IMR-90 (cell line): ENCODE measurements around the gene R3HDM2. TPM values are rescaled to one million over a fixed set of nuclear protein-coding genes. Genes with fewer than 3 reads are reported as not detected.

ENCODE experiments used
- ATAC-seq: fragments of 200-7000 bp; cut with Tn5 transposase; 2 replicates; pipeline ENCODE4 v1.9.1; 2020; ENCODE audit warnings: low read depth, mild to moderate bottlenecking, moderate library complexity
- BruUV-seq: library from RNA; stranded (reverse); fragments of 400-500 nt; replicated peaks from 2 replicates; lab custom pipeline; 2021; lab: Mats Ljungman, UMichigan
- CTCF ChIA-PET: fragments of 300-600 bp; formaldehyde crosslinking; extraction: SDS; loops from one replicate; lab custom pipeline; 2021; ENCODE audit warnings: antibody characterized with exemption; lab: Yijun Ruan, JAX
- POLR2A ChIA-PET: fragments of 300-600 bp; sonication (Branson Sonifier 250); formaldehyde crosslinking; loops from one replicate; lab custom pipeline; 2022; ENCODE audit warnings: antibody characterized with exemption; ENCODE audit not compliant: unreplicated experiment; lab: Charles Lee
- DNase-seq: peaks from one replicate; pipeline ENCODE4 v3.0.0; 2013
- H2AFZ ChIP-seq: replicated peaks from 2 replicates; pipeline ENCODE3; 2013; ENCODE audit warnings: low read length, mild to moderate bottlenecking; ENCODE audit not compliant: poor library complexity
- H2AK5ac ChIP-seq: 2 replicates; pipeline ENCODE4 v1.6.1; 2013; ENCODE audit warnings: low read depth, low read length, inconsistent platforms
- H2AK9ac ChIP-seq: replicated peaks from 2 replicates; pipeline ENCODE3; 2013; ENCODE audit warnings: mild to moderate bottlenecking, low read depth, low read length, moderate library complexity; ENCODE audit not compliant: poor library complexity
- H2BK120ac ChIP-seq: 2 replicates; pipeline ENCODE4 v1.6.1; 2013; ENCODE audit warnings: low read depth, low read length, inconsistent platforms
- H2BK15ac ChIP-seq: 3 replicates; pipeline ENCODE4 v1.6.1; 2013; ENCODE audit warnings: low read depth, low read length, inconsistent platforms
- H2BK20ac ChIP-seq: 2 replicates; pipeline ENCODE4 v1.6.1; 2013; ENCODE audit warnings: low read depth, mild to moderate bottlenecking, inconsistent platforms, low read length, moderate library complexity
- H2BK5ac ChIP-seq: 2 replicates; pipeline ENCODE4 v1.6.1; 2013; ENCODE audit warnings: mild to moderate bottlenecking, low read depth, low read length, inconsistent platforms; ENCODE audit not compliant: poor library complexity, severe bottlenecking
- H3K14ac ChIP-seq: replicated peaks from 2 replicates; pipeline ENCODE4 v1.6.1; 2013; ENCODE audit warnings: low read depth, low read length, inconsistent platforms
- H3K18ac ChIP-seq: 2 replicates; pipeline ENCODE4 v1.6.1; 2013; ENCODE audit warnings: low read depth, low read length, control low read depth
- H3K23ac ChIP-seq: 2 replicates; pipeline ENCODE4 v1.6.1; 2013; ENCODE audit warnings: low read depth, low read length, inconsistent platforms
- H3K27ac ChIP-seq: 2 replicates; pipeline ENCODE4 v1.5.1; 2013; ENCODE audit warnings: mild to moderate bottlenecking, control low read depth, low read length; ENCODE audit not compliant: insufficient read depth
- H3K27me3 ChIP-seq: 2 replicates; pipeline ENCODE4 v1.6.1; 2013; ENCODE audit warnings: low read length; ENCODE audit not compliant: control insufficient read depth, insufficient read depth
- H3K36me3 ChIP-seq: 2 replicates; pipeline ENCODE4 v1.6.1; 2013; ENCODE audit warnings: low read length, mixed read lengths; ENCODE audit not compliant: control insufficient read depth, insufficient read depth
- H3K4ac ChIP-seq: 2 replicates; pipeline ENCODE4 v1.6.1; 2013; ENCODE audit warnings: low read depth, low read length, inconsistent platforms
- H3K4me1 ChIP-seq: 2 replicates; pipeline ENCODE4 v1.6.1; 2013; ENCODE audit warnings: low read length, mixed read lengths; ENCODE audit not compliant: control insufficient read depth, insufficient read depth
- H3K4me2 ChIP-seq: 2 replicates; pipeline ENCODE4 v1.6.1; 2013; ENCODE audit warnings: low read depth, mild to moderate bottlenecking, control low read depth, low read length, moderate library complexity
- H3K4me3 ChIP-seq: 2 replicates; pipeline ENCODE4 v1.5.1; 2013; ENCODE audit warnings: low read depth, mild to moderate bottlenecking, control low read depth, low read length, moderate library complexity; ENCODE audit not compliant: insufficient read depth
- H3K56ac ChIP-seq: 2 replicates; pipeline ENCODE4 v1.6.1; 2013; ENCODE audit warnings: low read length, inconsistent platforms; ENCODE audit not compliant: insufficient read depth; ENCODE audit errors: extremely low read depth
- H3K79me1 ChIP-seq, 2 experiments: 2 replicates each; pipeline ENCODE4 v1.6.1; 2013; ENCODE audit warnings: low read length in 2 of 2, inconsistent platforms in 1 of 2, low read depth in 1 of 2
- H3K9ac ChIP-seq: 2 replicates; pipeline ENCODE4 v1.6.1; 2013; ENCODE audit warnings: low read depth, low read length, control low read depth
- H3K9me1 ChIP-seq: 2 replicates; pipeline ENCODE4 v1.6.1; 2013; ENCODE audit warnings: low read length, inconsistent platforms; ENCODE audit not compliant: insufficient read depth
- H3K9me3 ChIP-seq: 2 replicates; pipeline ENCODE4 v1.6.1; 2013; ENCODE audit warnings: low read length; ENCODE audit not compliant: control insufficient read depth, insufficient read depth
- H4K20me1 ChIP-seq: 2 replicates; pipeline ENCODE4 v1.6.1; 2013; ENCODE audit warnings: low read length, inconsistent platforms; ENCODE audit not compliant: insufficient read depth
- H4K5ac ChIP-seq: 2 replicates; pipeline ENCODE4 v1.6.1; 2013; ENCODE audit warnings: mild to moderate bottlenecking, low read depth, low read length, control low read depth
- H4K8ac ChIP-seq, 2 experiments: 2 replicates each; pipeline ENCODE4 v1.6.1; 2013; ENCODE audit warnings: low read depth in 2 of 2, low read length in 2 of 2, control low read depth in 1 of 2, inconsistent platforms in 1 of 2
- H4K91ac ChIP-seq: 2 replicates; pipeline ENCODE4 v1.6.1; 2013; ENCODE audit warnings: low read depth, low read length, inconsistent platforms; ENCODE audit not compliant: insufficient read depth
- BHLHE40 ChIP-seq: fragments of 150-350 bp; IDR thresholded peaks from 2 replicates; pipeline ENCODE4 v1.6.1; 2016; ENCODE audit warnings: mild to moderate bottlenecking, low read depth, low read length
- CEBPB ChIP-seq: IDR thresholded peaks from 2 replicates; pipeline ENCODE4 v1.6.1; 2012; ENCODE audit warnings: low read depth, low read length, improper control_type of control experiment
- CHD1 ChIP-seq: IDR thresholded peaks from 2 replicates; pipeline ENCODE4 v1.6.1; 2012; ENCODE audit warnings: low read depth, low read length, improper control_type of control experiment
- ELK1 ChIP-seq: fragments of 150-350 bp; IDR thresholded peaks from 2 replicates; pipeline ENCODE4 v1.6.1; 2016; ENCODE audit warnings: low read depth, mild to moderate bottlenecking, low read length, moderate library complexity, borderline replicate concordance
- FOS ChIP-seq: fragments of 150-350 bp; IDR thresholded peaks from 2 replicates; pipeline ENCODE4 v1.6.1; 2016; ENCODE audit warnings: low read depth, low read length
- MAFK ChIP-seq: IDR thresholded peaks from 2 replicates; pipeline ENCODE4 v1.6.1; 2012; ENCODE audit warnings: low read depth, low read length, improper control_type of control experiment
- MAZ ChIP-seq: IDR thresholded peaks from 2 replicates; pipeline ENCODE4 v1.6.1; 2012; ENCODE audit warnings: low read depth, mild to moderate bottlenecking, low read length, improper control_type of control experiment, moderate library complexity, borderline replicate concordance
- MXI1 ChIP-seq: IDR thresholded peaks from 2 replicates; pipeline ENCODE4 v1.6.1; 2012; ENCODE audit warnings: low read depth, mild to moderate bottlenecking, low read length, moderate library complexity, borderline replicate concordance
- NFE2L2 ChIP-seq: fragments of 150-350 bp; IDR thresholded peaks from 2 replicates; pipeline ENCODE4 v1.6.1; 2016; ENCODE audit warnings: low read depth, mild to moderate bottlenecking, low read length
- POLR2A ChIP-seq: IDR thresholded peaks from 2 replicates; pipeline ENCODE4 v1.6.1; 2012; ENCODE audit warnings: mild to moderate bottlenecking, low read depth, low read length
- RAD21 ChIP-seq: IDR thresholded peaks from 2 replicates; pipeline ENCODE4 v1.6.1; 2012; ENCODE audit warnings: low read length, improper control_type of control experiment
- RCOR1 ChIP-seq: IDR thresholded peaks from 2 replicates; pipeline ENCODE4 v1.6.1; 2012; ENCODE audit warnings: mild to moderate bottlenecking, low read length, improper control_type of control experiment; ENCODE audit not compliant: insufficient replicate concordance
- RFX5 ChIP-seq: IDR thresholded peaks from 2 replicates; pipeline ENCODE4 v1.8.0; 2012; ENCODE audit warnings: low read depth, mild to moderate bottlenecking, low read length, moderate library complexity
- SMC3 ChIP-seq: fragments of 150-350 bp; IDR thresholded peaks from 2 replicates; pipeline ENCODE4 v1.6.1; 2016; ENCODE audit warnings: low read depth, mild to moderate bottlenecking, antibody characterized with exemption, low read length, moderate library complexity
- WGBS, 2 experiments: methylation state at CpG; one replicate each; pipeline versions ENCODE4 v1.1.5 to v1.1.7; 2013; ENCODE audit warnings: missing lambda C conversion rate in 2 of 2; ENCODE audit not compliant: insufficient read length in 1 of 2; ENCODE audit errors: extremely low coverage in 2 of 2; 5-methylcytosine and 5-hydroxymethylcytosine counted together
- dilution Hi-C: fragments of 300-500 bp; cut with HindIII; formaldehyde crosslinking; loops from one replicate; pipeline ENCODE4 v1.14.3; 2018; ENCODE audit warnings: low sequenced_read_pairs; ENCODE audit not compliant: unreplicated experiment
- in situ Hi-C: fragments of 300-500 bp; cut with MboI; formaldehyde crosslinking; loops from 3 replicates; pipeline ENCODE4 v1.14.3; 2019; ENCODE audit warnings: low sequenced_read_pairs, inconsistent platforms, mixed read lengths
- intact Hi-C: fragments of 100-400 bp; cut with micrococcal nuclease; formaldehyde crosslinking; loops from 2 replicates; pipeline ENCODE4 v1.10.0; 2022
- polyA plus RNA-seq, 3 experiments: library from polyadenylated mRNA; depleted of rRNA; stranded (reverse); fragments of >200 nt; gene quantifications; 2 replicates each; pipeline ENCODE4 v1.2.3, GENCODE V29; 2012; ENCODE audit warnings: low replicate concordance in 1 of 3
- total RNA-seq: library from RNA; depleted of rRNA; stranded (reverse); fragments of >200 nt; gene quantifications from 2 replicates; pipeline ENCODE4 v1.2.3, GENCODE V29; 2012
- TF ChIP-seq, protein P1 (sequence below): fragments of 150-350 bp; IDR thresholded peaks from 2 replicates; pipeline ENCODE4 v1.6.1; 2017; ENCODE audit warnings: mild to moderate bottlenecking, antibody characterized with exemption, low read length, low read depth
- TF ChIP-seq, protein P2 (sequence below): conservative IDR thresholded peaks from 2 replicates; pipeline ENCODE4 v1.5.1; 2012; ENCODE audit warnings: mild to moderate bottlenecking, low read depth, low read length, improper control_type of control experiment

Gene R3HDM2
- total and polyA plus RNA-seq, 2 of the 4 experiments (the other 2 are of a cell fraction) = 7.5 to 28.4 TPM

DNA sequence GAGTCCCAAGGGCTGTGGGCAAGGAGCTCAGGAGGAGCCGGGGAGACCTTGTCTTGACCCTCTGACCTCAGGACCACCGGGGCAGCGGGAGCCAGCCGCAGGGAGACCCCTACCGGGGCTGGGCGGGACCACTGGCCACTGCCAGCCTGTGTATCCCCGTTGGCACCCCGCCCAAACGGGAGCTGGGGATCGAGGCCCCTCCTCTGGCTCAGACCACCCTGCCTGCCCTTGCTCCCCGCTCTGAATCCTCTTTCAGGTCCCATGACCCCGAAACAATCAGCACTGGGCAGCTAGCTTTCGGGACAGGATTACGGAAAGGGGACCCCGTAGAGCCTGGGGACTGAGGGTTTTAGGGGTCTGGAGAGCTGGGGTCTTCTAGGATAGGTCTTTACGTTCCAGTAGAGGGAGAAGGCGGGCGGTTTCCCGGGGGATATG is 30.0 kb upstream of the R3HDM2 start:
- in situ Hi-C loops = no loop called here
- Histone ChIP-seq H3K9me1 (peaks cover 3% of the 10 kb centered on the region; the same call in 1 of the 2 replicates), H3K56ac (peak overlapping the region; percentile 37; the same call in 1 of the 2 replicates), H2BK15ac (no peak overlapping the region), H3K4me1 (peaks cover 12% of the 10 kb centered on the region), H3K27me3 (no peaks in the 10 kb centered on the region), H2BK5ac (no peak overlapping the region), H3K4me2 (peak overlapping the region; percentile 53), H2BK20ac (no peak overlapping the region), H2AFZ (peak overlapping the region; percentile 78), H3K4ac (peak overlapping the region; percentile 62; the same call in 1 of the 2 replicates), H2AK9ac (peak overlapping the region; percentile 87), H2BK120ac (no peak overlapping the region), H4K8ac (peak overlapping the region in 1 of 2 experiments; percentile 2; a peak in 1 of 4 replicates), H4K91ac (peak overlapping the region; percentile 41; the same call in 1 of the 2 replicates), H3K14ac (peak overlapping the region; percentile 58; the same call in 1 of the 2 replicates), H3K27ac (no peak overlapping the region), H4K20me1 (no peaks in the 10 kb centered on the region), H3K9me3 (no peaks in the 10 kb centered on the region), H3K23ac (peak overlapping the region; percentile 52; the same call in 1 of the 2 replicates), H4K5ac (no peak overlapping the region), H3K36me3 (no peaks in the 10 kb centered on the region), H3K18ac (no peak overlapping the region), H3K9ac (0 out of 2 replicates have a peak overlapping the region, but pooled peaks have one; percentile 3), H3K4me3 (peak overlapping the region; percentile 56), H3K79me1 (peaks cover 0 to 6% of the 10 kb centered on the region in 2 experiments; a peak in 1 of 4 replicates), H2AK5ac (peak overlapping the region; percentile 20)
- CTCF ChIA-PET = no interaction called here
- dilution Hi-C loops = no loop called here
- intact Hi-C loops = loop anchor here (5.0 kb wide), 1 partner anchor 161 kb away; no protein-coding TSS in a partner anchor
- TF ChIP-seq SMC3 = no peak
- TF ChIP-seq RAD21 = no peak
- TF ChIP-seq ELK1 = no peak
- TF ChIP-seq MAFK = no peak
- TF ChIP-seq RFX5 = no peak
- no peak for TF ChIP-seq BHLHE40
- TF ChIP-seq CHD1 = no peak
- TF ChIP-seq NFE2L2 = no peak
- TF ChIP-seq, protein P1, sequence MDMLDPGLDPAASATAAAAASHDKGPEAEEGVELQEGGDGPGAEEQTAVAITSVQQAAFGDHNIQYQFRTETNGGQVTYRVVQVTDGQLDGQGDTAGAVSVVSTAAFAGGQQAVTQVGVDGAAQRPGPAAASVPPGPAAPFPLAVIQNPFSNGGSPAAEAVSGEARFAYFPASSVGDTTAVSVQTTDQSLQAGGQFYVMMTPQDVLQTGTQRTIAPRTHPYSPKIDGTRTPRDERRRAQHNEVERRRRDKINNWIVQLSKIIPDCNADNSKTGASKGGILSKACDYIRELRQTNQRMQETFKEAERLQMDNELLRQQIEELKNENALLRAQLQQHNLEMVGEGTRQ = no peak
- TF ChIP-seq, protein P2, sequence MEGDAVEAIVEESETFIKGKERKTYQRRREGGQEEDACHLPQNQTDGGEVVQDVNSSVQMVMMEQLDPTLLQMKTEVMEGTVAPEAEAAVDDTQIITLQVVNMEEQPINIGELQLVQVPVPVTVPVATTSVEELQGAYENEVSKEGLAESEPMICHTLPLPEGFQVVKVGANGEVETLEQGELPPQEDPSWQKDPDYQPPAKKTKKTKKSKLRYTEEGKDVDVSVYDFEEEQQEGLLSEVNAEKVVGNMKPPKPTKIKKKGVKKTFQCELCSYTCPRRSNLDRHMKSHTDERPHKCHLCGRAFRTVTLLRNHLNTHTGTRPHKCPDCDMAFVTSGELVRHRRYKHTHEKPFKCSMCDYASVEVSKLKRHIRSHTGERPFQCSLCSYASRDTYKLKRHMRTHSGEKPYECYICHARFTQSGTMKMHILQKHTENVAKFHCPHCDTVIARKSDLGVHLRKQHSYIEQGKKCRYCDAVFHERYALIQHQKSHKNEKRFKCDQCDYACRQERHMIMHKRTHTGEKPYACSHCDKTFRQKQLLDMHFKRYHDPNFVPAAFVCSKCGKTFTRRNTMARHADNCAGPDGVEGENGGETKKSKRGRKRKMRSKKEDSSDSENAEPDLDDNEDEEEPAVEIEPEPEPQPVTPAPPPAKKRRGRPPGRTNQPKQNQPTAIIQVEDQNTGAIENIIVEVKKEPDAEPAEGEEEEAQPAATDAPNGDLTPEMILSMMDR = no peak
- TF ChIP-seq POLR2A = no peak
- TF ChIP-seq MAZ = no peak
- no peak for TF ChIP-seq FOS
- TF ChIP-seq MXI1 = no peak
- TF ChIP-seq RCOR1 = no peak
- no peak for TF ChIP-seq CEBPB
- POLR2A ChIA-PET = no interaction called here
- DNase-seq (no peak), ATAC-seq (no peak)
- WGBS, 2 experiments = no CpG with 5 or more reads among the region's 19 CpGs
- no TSS peak for BruUV-seq
